Naive thymus-derived CD4-positive, alpha-beta T cell (primary cell): Measurements from ENCODE around the gene CIC. TPM values are rescaled to one million over a fixed set of nuclear protein-coding genes. Genes with fewer than 3 reads are reported as not detected.

Experiments used
- ATAC-seq: fragments of 150-1000 bp; cut with Tn5 transposase; 2 replicates; pipeline ENCODE4 v1.10.0; 2021; ENCODE audit warnings: mild to moderate bottlenecking, moderate library complexity
- CTCF ChIA-PET: fragments of 350-600 bp; sonication (Branson Sonifier 250); formaldehyde crosslinking; loops from one replicate; lab custom pipeline; 2021; ENCODE audit warnings: antibody characterized with exemption; lab: Charles Lee
- POLR2A ChIA-PET: fragments of 350-600 bp; sonication (Branson Sonifier 250); formaldehyde crosslinking; loops from one replicate; lab custom pipeline; 2021; ENCODE audit warnings: antibody characterized with exemption, inconsistent platforms; lab: Charles Lee
- DNase-seq, 9 donors: peaks; one replicate each; pipeline versions ENCODE4 v3.0.0 to v3.0.0-alpha.2; 2020 to 2022; ENCODE audit warnings: mixed read lengths in 1 of 9
- H3K27ac ChIP-seq: one replicate; pipeline ENCODE4 v1.7.0; 2013; ENCODE audit warnings: mild to moderate bottlenecking, low read depth, low read length, moderate library complexity
- H3K27me3 ChIP-seq, 2 donors: one replicate each; pipeline ENCODE4 v1.7.0; 2013; ENCODE audit warnings: low read length in 2 of 2, mild to moderate bottlenecking in 2 of 2, moderate library complexity in 2 of 2; ENCODE audit not compliant: control insufficient read depth in 2 of 2, insufficient read depth in 2 of 2
- H3K36me3 ChIP-seq, 3 experiments: 1 replicate in 2 of 3; 2 replicates in 1 of 3; pipeline ENCODE4 v1.7.0; 2013; ENCODE audit warnings: low read length in 3 of 3, mild to moderate bottlenecking in 3 of 3, moderate library complexity in 1 of 3; ENCODE audit not compliant: insufficient read depth in 3 of 3, control insufficient read depth in 2 of 3
- H3K4me1 ChIP-seq, 2 donors: one replicate each; pipeline ENCODE4 v1.7.0; 2013; ENCODE audit warnings: low read length in 2 of 2, mild to moderate bottlenecking in 2 of 2, moderate library complexity in 1 of 2; ENCODE audit not compliant: control insufficient read depth in 2 of 2, insufficient read depth in 2 of 2
- H3K4me3 ChIP-seq: 2 replicates; pipeline ENCODE4 v1.7.0; 2013; ENCODE audit warnings: mild to moderate bottlenecking, low read length
- H3K9me3 ChIP-seq, 3 experiments: 1 replicate in 2 of 3; 2 replicates in 1 of 3; pipeline ENCODE4 v1.7.0; 2013; ENCODE audit warnings: low read length in 3 of 3; ENCODE audit not compliant: control insufficient read depth in 2 of 3
- H3K27ac Mint-ChIP-seq, 9 donors: one replicate each; pipeline ENCODE4 v1.8.0; 2020 to 2022; ENCODE audit warnings: mixed read lengths in 9 of 9, mild to moderate bottlenecking in 8 of 9, moderate library complexity in 5 of 9, inconsistent platforms in 2 of 9
- H3K27me3 Mint-ChIP-seq, 5 donors: one replicate each; pipeline ENCODE4 v1.8.0; 2021 to 2022; ENCODE audit warnings: mixed read lengths in 5 of 5, mild to moderate bottlenecking in 1 of 5
- H3K36me3 Mint-ChIP-seq, 5 donors: one replicate each; pipeline ENCODE4 v1.8.0; 2020 to 2022; ENCODE audit warnings: mixed read lengths in 5 of 5, mild to moderate bottlenecking in 3 of 5, inconsistent platforms in 1 of 5
- H3K4me1 Mint-ChIP-seq, 7 donors: one replicate each; pipeline ENCODE4 v1.8.0; 2020 to 2022; ENCODE audit warnings: mixed read lengths in 7 of 7, mild to moderate bottlenecking in 3 of 7, inconsistent platforms in 1 of 7
- H3K4me3 Mint-ChIP-seq, 10 donors: one replicate each; pipeline ENCODE4 v1.8.0; 2020 to 2022; ENCODE audit warnings: mild to moderate bottlenecking in 10 of 10, mixed read lengths in 10 of 10, moderate library complexity in 6 of 10, inconsistent platforms in 2 of 10
- H3K9me3 Mint-ChIP-seq, 11 donors: one replicate each; pipeline ENCODE4 v1.8.0; 2020 to 2022; ENCODE audit warnings: mixed read lengths in 11 of 11, mild to moderate bottlenecking in 4 of 11, inconsistent platforms in 1 of 11, moderate library complexity in 1 of 11
- intact Hi-C, 2 donors: fragments of 100-400 bp; cut with micrococcal nuclease; formaldehyde crosslinking; loops; one replicate each; pipeline ENCODE4 v1.15.1; 2023
- polyA plus RNA-seq, 2 donors: library from polyadenylated mRNA; unstranded; fragments of 300-500 nt; fragmentation: Illumina TruSeq; gene quantifications; one replicate each; pipeline ENCODE4 v1.2.3, GENCODE V29; 2021
- total RNA-seq, 6 experiments: library from RNA in 5 of 6; stranded (reverse) in 5 of 6; gene quantifications; 1 replicate in 5 of 6; 2 replicates in 1 of 6; pipeline ENCODE4 v1.2.3 and lab custom pipeline; 2021 to 2026

The CIC gene
- total and polyA plus RNA-seq, 7 experiments from 2014 or later: 1.5 to 134 (median 93.6) TPM

DNA sequence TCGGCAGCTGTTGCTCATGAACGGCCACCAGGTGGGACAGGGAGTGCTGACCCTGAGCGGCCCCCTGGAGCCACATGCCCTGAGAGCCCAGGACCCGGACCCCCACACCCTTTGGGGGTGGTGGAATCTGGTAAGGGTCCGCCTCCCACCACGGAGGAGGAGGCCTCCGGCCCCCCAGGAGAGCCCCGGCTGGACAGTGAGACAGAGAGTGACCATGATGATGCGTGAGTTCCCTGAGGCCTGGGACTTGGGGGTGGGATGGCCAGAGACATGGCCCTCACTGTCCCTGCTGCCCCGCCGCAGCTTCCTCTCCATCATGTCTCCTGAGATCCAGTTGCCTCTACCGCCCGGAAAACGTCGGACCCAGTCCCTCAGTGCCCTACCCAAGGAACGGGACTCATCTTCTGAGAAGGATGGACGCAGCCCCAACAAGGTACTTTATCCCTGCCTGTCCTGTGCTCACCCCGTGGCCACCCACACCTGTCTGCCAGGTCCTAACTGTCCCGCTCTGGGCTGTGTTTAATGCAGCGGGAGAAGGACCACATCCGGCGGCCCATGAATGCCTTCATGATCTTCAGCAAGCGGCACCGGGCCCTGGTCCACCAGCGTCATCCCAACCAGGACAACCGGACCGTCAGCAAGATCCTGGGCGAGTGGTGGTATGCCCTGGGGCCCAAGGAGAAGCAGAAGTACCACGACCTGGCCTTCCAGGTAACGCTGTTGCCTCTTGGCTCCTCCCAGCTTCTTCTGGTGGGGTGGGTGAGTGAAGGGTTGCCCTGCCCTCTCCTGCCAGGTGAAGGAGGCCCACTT, 18.2 kb downstream of the CIC start:
- no peaks in the 10 kb centered on the region for H3K9me3 ChIP-seq
- H3K27me3 ChIP-seq: no peaks in the 10 kb centered on the region
- Mint-ChIP-seq H3K4me3 (peak overlapping the region in 1 of 10 donors; percentile 41), H3K4me1 (peaks cover 17 to 31% (median 26%) of the 10 kb centered on the region in 7 donors), H3K9me3 (peaks cover 0 to 6% (median 0%) of the 10 kb centered on the region in 11 donors), H3K27me3 (no peaks in the 10 kb centered on the region), H3K36me3 (peaks cover 0 to 9% (median 5%) of the 10 kb centered on the region in 5 donors), H3K27ac (peak overlapping the region in 2 of 9 donors; percentile 9 to 56)
- ATAC-seq (no peak), DNase-seq (no peak)
- peaks cover 0 to 56% (median 15%) of the 10 kb centered on the region in 3 experiments for H3K36me3 ChIP-seq
- H3K4me1 ChIP-seq: peaks cover 19 to 24% of the 10 kb centered on the region in 2 donors
- no peak overlapping the region for H3K27ac ChIP-seq
- intact Hi-C loops: loop anchor here in 1 of 2 donors (10.0 kb wide), 1 partner anchor 402 kb away; the partner anchor contains the start of gene ARHGEF1
- ChIA-PET CTCF (no interaction called here), POLR2A (no interaction called here)
- no peak overlapping the region for H3K4me3 ChIP-seq

- H3K4me3 Mint-ChIP-seq: no peak overlapping the region
- no peak overlapping the region for H3K4me3 ChIP-seq
- ChIA-PET CTCF (interaction anchor here (1.0 kb wide), 1 partner anchor 113 kb away, joined by 4 read pairs; no protein-coding TSS in a partner anchor), POLR2A (no interaction called here)
- H3K9me3 ChIP-seq: no peaks in the 10 kb centered on the region
- H3K27me3 Mint-ChIP-seq: no peaks in the 10 kb centered on the region
- H3K9me3 Mint-ChIP-seq: peaks cover 0 to 4% (median 0%) of the 10 kb centered on the region in 11 donors
- H3K4me1 ChIP-seq: peaks cover 14 to 19% of the 10 kb centered on the region in 2 donors
- peaks cover 17 to 27% (median 26%) of the 10 kb centered on the region in 7 donors for H3K4me1 Mint-ChIP-seq
- no peaks in the 10 kb centered on the region for H3K27me3 ChIP-seq
- ATAC-seq: no peak
- peak overlapping the region in 1 of 9 donors; percentile 56 for H3K27ac Mint-ChIP-seq
- no peak overlapping the region for H3K27ac ChIP-seq
- H3K36me3 ChIP-seq: peaks cover 0 to 62% (median 15%) of the 10 kb centered on the region in 3 experiments
- intact Hi-C loops: loop anchor here in 1 of 2 donors (10.0 kb wide), 1 partner anchor 403 kb away; the partner anchor contains the start of gene ARHGEF1
- no peak for DNase-seq
- peaks cover 0 to 9% (median 5%) of the 10 kb centered on the region in 5 donors for H3K36me3 Mint-ChIP-seq
Measured at GRCh38 chr19:42287827-42288107, 18.7 kb downstream of the CIC start.

GRCh38 chr19:42288387-42288786, 19.3 kb downstream of the CIC start:
- CTCF ChIA-PET: interaction anchor here (1.0 kb wide), 1 partner anchor 112 kb away, joined by 4 read pairs; no protein-coding TSS in a partner anchor
- Mint-ChIP-seq H3K9me3 (peaks cover 0 to 4% (median 0%) of the 10 kb centered on the region in 11 donors), H3K36me3 (peaks cover 0 to 11% (median 7%) of the 10 kb centered on the region in 5 donors)

DNA sequence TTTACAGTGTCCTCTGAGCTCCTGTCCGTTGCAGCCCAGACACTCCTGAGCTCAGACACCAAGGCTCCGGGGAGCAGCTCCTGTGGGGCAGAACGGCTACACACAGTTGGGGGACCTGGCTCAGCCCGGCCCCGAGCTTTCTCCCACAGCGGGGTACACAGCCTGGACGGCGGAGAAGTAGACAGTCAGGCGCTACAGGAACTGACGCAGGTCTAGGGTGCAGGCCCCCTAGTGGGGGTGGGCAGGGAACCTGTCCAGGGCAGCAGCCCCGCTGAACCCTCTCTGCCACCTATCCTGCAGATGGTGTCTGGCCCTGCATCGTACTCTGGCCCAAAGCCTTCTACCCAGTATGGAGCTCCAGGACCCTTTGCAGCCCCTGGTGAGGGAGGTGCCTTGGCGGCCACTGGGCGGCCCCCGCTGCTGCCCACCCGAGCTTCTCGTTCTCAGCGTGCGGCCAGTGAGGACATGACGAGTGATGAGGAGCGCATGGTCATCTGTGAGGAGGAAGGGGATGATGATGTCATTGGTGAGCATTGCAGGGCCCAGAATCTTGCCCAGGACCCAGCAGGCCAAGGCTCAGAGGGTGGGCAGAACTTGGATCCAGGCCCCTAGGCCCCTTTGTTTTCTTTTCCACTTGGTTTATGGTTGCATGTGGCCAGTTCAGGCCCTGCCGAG, 20.0 kb downstream of the CIC start:
- Histone ChIP-seq H3K36me3 (peaks cover 0 to 74% (median 15%) of the 10 kb centered on the region in 3 experiments), H3K9me3 (no peaks in the 10 kb centered on the region), H3K4me1 (peaks cover 10 to 14% of the 10 kb centered on the region in 2 donors), H3K27me3 (no peaks in the 10 kb centered on the region), H3K4me3 (no peak overlapping the region), H3K27ac (no peak overlapping the region)
- Mint-ChIP-seq H3K27ac (peak overlapping the region in 2 of 9 donors; percentile 6 to 25), H3K36me3 (peaks cover 0 to 11% (median 8%) of the 10 kb centered on the region in 5 donors), H3K9me3 (peaks cover 0 to 4% (median 0%) of the 10 kb centered on the region in 11 donors), H3K4me3 (no peak overlapping the region), H3K27me3 (no peaks in the 10 kb centered on the region), H3K4me1 (peaks cover 17 to 30% (median 26%) of the 10 kb centered on the region in 7 donors)
- DNase-seq (no peak), ATAC-seq (no peak)
- POLR2A ChIA-PET: no interaction called here
- intact Hi-C loops: loop anchor here in 1 of 2 donors (10.0 kb wide), 1 partner anchor 404 kb away; the partner anchor contains the start of gene ARHGEF1
- CTCF ChIA-PET: interaction anchor here (1.0 kb wide), 1 partner anchor 111 kb away, joined by 4 read pairs; no protein-coding TSS in a partner anchor

More at GRCh38 chr19:42288387-42288786, 19.3 kb downstream of the CIC start:
- ATAC-seq (no peak), DNase-seq (no peak)
- POLR2A ChIA-PET: no interaction called here
- peaks cover 17 to 29% (median 26%) of the 10 kb centered on the region in 7 donors for H3K4me1 Mint-ChIP-seq
- peaks cover 0 to 68% (median 15%) of the 10 kb centered on the region in 3 experiments for H3K36me3 ChIP-seq
- intact Hi-C loops: loop anchor here in 1 of 2 donors (10.0 kb wide), 1 partner anchor 404 kb away; the partner anchor contains the start of gene ARHGEF1
- H3K27ac ChIP-seq: no peak overlapping the region
- H3K4me3 Mint-ChIP-seq: no peak overlapping the region
- no peaks in the 10 kb centered on the region for H3K27me3 ChIP-seq
- H3K4me3 ChIP-seq: no peak overlapping the region
- peak overlapping the region in 2 of 9 donors; percentile 27 to 74 for H3K27ac Mint-ChIP-seq
- no peaks in the 10 kb centered on the region for H3K9me3 ChIP-seq
- H3K4me1 ChIP-seq: peaks cover 10 to 14% of the 10 kb centered on the region in 2 donors
- no peaks in the 10 kb centered on the region for H3K27me3 Mint-ChIP-seq

- no peak overlapping the region for H3K4me3 ChIP-seq
- Mint-ChIP-seq H3K4me3 (no peak overlapping the region), H3K36me3 (peaks cover 0 to 11% (median 8%) of the 10 kb centered on the region in 5 donors), H3K4me1 (peaks cover 15 to 29% (median 25%) of the 10 kb centered on the region in 7 donors), H3K27ac (no peak overlapping the region), H3K9me3 (peaks cover 0 to 4% (median 0%) of the 10 kb centered on the region in 11 donors), H3K27me3 (no peaks in the 10 kb centered on the region)
- H3K27me3 ChIP-seq: no peaks in the 10 kb centered on the region
- peaks cover 10 to 14% of the 10 kb centered on the region in 2 donors for H3K4me1 ChIP-seq
- DNase-seq (no peak), ATAC-seq (no peak)
- ChIA-PET POLR2A (interaction anchor here (0.6 kb wide), 1 partner anchor 204 kb away, joined by 3 read pairs; no protein-coding TSS in a partner anchor), CTCF (no interaction called here)
- H3K27ac ChIP-seq: no peak overlapping the region
- H3K9me3 ChIP-seq: no peaks in the 10 kb centered on the region
- peaks cover 0 to 80% (median 15%) of the 10 kb centered on the region in 3 experiments for H3K36me3 ChIP-seq
- intact Hi-C loops: loop anchor here in 1 of 2 donors (10.0 kb wide), 1 partner anchor 405 kb away; the partner anchor contains the start of gene ARHGEF1
Measured at GRCh38 chr19:42289556-42290041, 20.5 kb downstream of the CIC start.

- H3K36me3 Mint-ChIP-seq: peaks cover 0 to 11% (median 8%) of the 10 kb centered on the region in 5 donors
- no peak overlapping the region for H3K27ac Mint-ChIP-seq
- intact Hi-C loops: no loop called here
- peaks cover 0 to 2% (median 0%) of the 10 kb centered on the region in 11 donors for H3K9me3 Mint-ChIP-seq
- H3K4me3 ChIP-seq: no peak overlapping the region
- ChIA-PET POLR2A (interaction anchor here (0.5 to 0.6 kb wide), 2 partner anchors 184 to 205 kb away, joined by 3 to 4 read pairs; no protein-coding TSS in a partner anchor), CTCF (interaction anchor here (0.8 kb wide), 1 partner anchor 48 kb away, joined by 3 read pairs; the partner anchor contains the start of gene GSK3A)
- H3K36me3 ChIP-seq: peaks cover 0 to 84% (median 15%) of the 10 kb centered on the region in 3 experiments
- H3K9me3 ChIP-seq: no peaks in the 10 kb centered on the region
- no peaks in the 10 kb centered on the region for H3K27me3 ChIP-seq
- H3K27ac ChIP-seq: no peak overlapping the region
- no peak overlapping the region for H3K4me3 Mint-ChIP-seq
- H3K27me3 Mint-ChIP-seq: no peaks in the 10 kb centered on the region
- peaks cover 6 to 8% of the 10 kb centered on the region in 2 donors for H3K4me1 ChIP-seq
- H3K4me1 Mint-ChIP-seq: peaks cover 10 to 24% (median 20%) of the 10 kb centered on the region in 7 donors
- DNase-seq (no peak), ATAC-seq (no peak)
Measured at GRCh38 chr19:42290136-42290522, 21.1 kb downstream of the CIC start.
